ENCODE results near the gene VWF. TPM values are rescaled to one million over a fixed set of nuclear protein-coding genes. Genes with fewer than 3 reads are reported as not detected.
"Not testable (repeated sequence)": the region's sequence is repeated elsewhere in the genome, so short reads cannot be mapped to it uniquely, and the experiment has no call there.

VWF gene
- total and polyA plus RNA-seq, 2 donors (not counting 1 experiment from before 2014, with no cell fraction given), result not detected

GRCh38 chr12:6018265-6018664 is 106.2 kb downstream of the VWF start:
- H3K27me3 ChIP-seq (replicated peaks in 1 of 4; ENCODE audit: control extremely low read depth in 1 of 4, control insufficient read depth in 3 of 4, insufficient read depth in 4 of 4, low read length in 3 of 4), result no peaks in the 10 kb centered on the region
- intact Hi-C loops (cut with micrococcal nuclease), result no loop called here
- no peaks in the 10 kb centered on the region for H4K20me1 ChIP-seq (ENCODE audit: control insufficient read depth, insufficient read depth, low read length, poor library complexity, severe bottlenecking)
- ChIA-PET CTCF (no interaction called here), POLR2A (no interaction called here)
- no peak overlapping the region for H3K4me3 Mint-ChIP-seq
- H3K36me3 ChIP-seq (replicated peaks in 1 of 2; ENCODE audit: control extremely low read depth in 1 of 2, control insufficient read depth in 1 of 2, extremely low read depth in 1 of 2, insufficient read depth in 2 of 2, low read length in 1 of 2), result no peaks in the 10 kb centered on the region
- no peak overlapping the region for H3K27ac ChIP-seq (ENCODE audit: low read length in 2 of 2)
- TF ChIP-seq, protein P1, sequence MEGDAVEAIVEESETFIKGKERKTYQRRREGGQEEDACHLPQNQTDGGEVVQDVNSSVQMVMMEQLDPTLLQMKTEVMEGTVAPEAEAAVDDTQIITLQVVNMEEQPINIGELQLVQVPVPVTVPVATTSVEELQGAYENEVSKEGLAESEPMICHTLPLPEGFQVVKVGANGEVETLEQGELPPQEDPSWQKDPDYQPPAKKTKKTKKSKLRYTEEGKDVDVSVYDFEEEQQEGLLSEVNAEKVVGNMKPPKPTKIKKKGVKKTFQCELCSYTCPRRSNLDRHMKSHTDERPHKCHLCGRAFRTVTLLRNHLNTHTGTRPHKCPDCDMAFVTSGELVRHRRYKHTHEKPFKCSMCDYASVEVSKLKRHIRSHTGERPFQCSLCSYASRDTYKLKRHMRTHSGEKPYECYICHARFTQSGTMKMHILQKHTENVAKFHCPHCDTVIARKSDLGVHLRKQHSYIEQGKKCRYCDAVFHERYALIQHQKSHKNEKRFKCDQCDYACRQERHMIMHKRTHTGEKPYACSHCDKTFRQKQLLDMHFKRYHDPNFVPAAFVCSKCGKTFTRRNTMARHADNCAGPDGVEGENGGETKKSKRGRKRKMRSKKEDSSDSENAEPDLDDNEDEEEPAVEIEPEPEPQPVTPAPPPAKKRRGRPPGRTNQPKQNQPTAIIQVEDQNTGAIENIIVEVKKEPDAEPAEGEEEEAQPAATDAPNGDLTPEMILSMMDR (IDR thresholded peaks at IDR 0.05), result no peak
- TF ChIP-seq EZH2 (IDR thresholded peaks at IDR 0.05; ENCODE audit: borderline replicate concordance, insufficient read depth, low read depth, low read length, poor library complexity, severe bottlenecking), result no peak
- H2AFZ ChIP-seq (ENCODE audit: insufficient read depth, low read depth, low read length, poor library complexity, severe bottlenecking), result no peak overlapping the region
- H3K9me3 ChIP-seq (ENCODE audit: control extremely low read depth in 1 of 3, control insufficient read depth in 2 of 3, insufficient read depth in 1 of 3, low read length in 2 of 3), result no peaks in the 10 kb centered on the region
- H3K4me1 ChIP-seq (ENCODE audit: control insufficient read depth in 2 of 2, insufficient read depth in 2 of 2, low read length in 2 of 2), result no peaks in the 10 kb centered on the region
- DNase-seq, result no peak
- H3K79me2 ChIP-seq (ENCODE audit: control insufficient read depth, insufficient read depth, low read length), result no peaks in the 10 kb centered on the region
- no peak overlapping the region for H3K9ac ChIP-seq (ENCODE audit: low read length)
- H3K4me3 ChIP-seq (ENCODE audit: control extremely low read depth in 1 of 5, extremely low read depth in 1 of 5, insufficient read depth in 1 of 5, low read depth in 2 of 5, low read length in 4 of 5), result no peak overlapping the region
- 93% methylated on average over 9 of the region's 10 CpGs for WGBS (ENCODE audit: insufficient coverage)
- H3K4me1 Mint-ChIP-seq, result no peaks in the 10 kb centered on the region
- no peaks in the 10 kb centered on the region for H3K9me3 Mint-ChIP-seq (ENCODE audit: insufficient read depth)
- no peak for ATAC-seq (ENCODE audit: low read depth)
- H3K4me2 ChIP-seq (replicated peaks; ENCODE audit: low read depth, low read length, poor library complexity, severe bottlenecking), result no peak overlapping the region
- H3K27me3 Mint-ChIP-seq, result peaks cover 9% of the 10 kb centered on the region
- no peak overlapping the region for H3K27ac Mint-ChIP-seq

DNA sequence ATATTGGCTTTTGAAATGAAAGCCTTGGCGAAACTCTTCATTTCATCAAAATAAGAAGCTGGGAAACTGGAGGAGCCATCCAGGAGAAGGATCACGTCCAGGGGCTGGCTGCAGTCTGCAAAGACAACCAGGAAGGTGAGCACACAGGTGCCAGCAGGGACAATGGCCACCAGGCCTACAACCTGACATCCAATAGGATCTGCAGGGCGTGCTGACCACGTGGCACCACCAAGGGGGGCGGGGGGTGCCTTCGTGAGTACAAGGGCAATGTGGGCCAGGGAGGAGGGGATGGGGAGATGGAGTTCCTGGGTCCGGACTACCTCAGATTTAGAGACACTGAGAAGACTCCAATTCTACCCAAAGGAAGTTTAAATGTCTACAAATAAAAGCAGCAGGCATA is 107.7 kb downstream of the VWF start:
- H3K27me3 ChIP-seq (replicated peaks in 1 of 4; ENCODE audit: control extremely low read depth in 1 of 4, control insufficient read depth in 3 of 4, insufficient read depth in 4 of 4, low read length in 3 of 4), result no peaks in the 10 kb centered on the region
- DNase-seq (no peak), ATAC-seq (ENCODE audit: low read depth) (no peak)
- H3K27ac Mint-ChIP-seq, result no peak overlapping the region
- no peaks in the 10 kb centered on the region for H3K9me3 Mint-ChIP-seq (ENCODE audit: insufficient read depth)
- no peak overlapping the region for H3K4me3 ChIP-seq (ENCODE audit: control extremely low read depth in 1 of 5, extremely low read depth in 1 of 5, insufficient read depth in 1 of 5, low read depth in 2 of 5, low read length in 4 of 5)
- no peak overlapping the region for H3K27ac ChIP-seq (ENCODE audit: low read length in 2 of 2)
- 91% methylated on average over 2 of the region's 7 CpGs for WGBS (ENCODE audit: insufficient coverage)
- POLR2A ChIA-PET, result no interaction called here
- no peak overlapping the region for H3K4me2 ChIP-seq (replicated peaks; ENCODE audit: low read depth, low read length, poor library complexity, severe bottlenecking)
- TF ChIP-seq, protein P1 (IDR thresholded peaks at IDR 0.05), result no peak
- no peak overlapping the region for H3K4me3 Mint-ChIP-seq
- H4K20me1 ChIP-seq (ENCODE audit: control insufficient read depth, insufficient read depth, low read length, poor library complexity, severe bottlenecking), result no peaks in the 10 kb centered on the region
- peaks cover 6% of the 10 kb centered on the region for H3K27me3 Mint-ChIP-seq
- H3K4me1 ChIP-seq (ENCODE audit: control insufficient read depth in 2 of 2, insufficient read depth in 2 of 2, low read length in 2 of 2), result no peaks in the 10 kb centered on the region
- no peaks in the 10 kb centered on the region for H3K9me3 ChIP-seq (ENCODE audit: control extremely low read depth in 1 of 3, control insufficient read depth in 2 of 3, insufficient read depth in 1 of 3, low read length in 2 of 3)
- no peaks in the 10 kb centered on the region for H3K79me2 ChIP-seq (ENCODE audit: control insufficient read depth, insufficient read depth, low read length)
- H3K4me1 Mint-ChIP-seq, result no peaks in the 10 kb centered on the region
- intact Hi-C loops (cut with micrococcal nuclease), result no loop called here
- CTCF ChIA-PET, result no interaction called here
- H3K9ac ChIP-seq (ENCODE audit: low read length), result no peak overlapping the region
- H2AFZ ChIP-seq (ENCODE audit: insufficient read depth, low read depth, low read length, poor library complexity, severe bottlenecking), result no peak overlapping the region
- no peaks in the 10 kb centered on the region for H3K36me3 ChIP-seq (replicated peaks in 1 of 2; ENCODE audit: control extremely low read depth in 1 of 2, control insufficient read depth in 1 of 2, extremely low read depth in 1 of 2, insufficient read depth in 2 of 2, low read length in 1 of 2)

GRCh38 chr12:6016004-6016403 is 108.5 kb downstream of the VWF start:
- POLR2A ChIA-PET; H3K4me3 ChIP-seq (ENCODE audit: control extremely low read depth in 1 of 5, extremely low read depth in 1 of 5, insufficient read depth in 1 of 5, low read depth in 2 of 5, low read length in 4 of 5); H3K27ac Mint-ChIP-seq; DNase-seq; H3K4me1 ChIP-seq (ENCODE audit: control insufficient read depth in 2 of 2, insufficient read depth in 2 of 2, low read length in 2 of 2); H3K4me3 Mint-ChIP-seq; H3K27me3 ChIP-seq (replicated peaks in 1 of 4; ENCODE audit: control extremely low read depth in 1 of 4, control insufficient read depth in 3 of 4, insufficient read depth in 4 of 4, low read length in 3 of 4); intact Hi-C loops (cut with micrococcal nuclease); ATAC-seq (ENCODE audit: low read depth); H3K27ac ChIP-seq (ENCODE audit: low read length in 2 of 2); H3K4me1 Mint-ChIP-seq; H3K9me3 Mint-ChIP-seq (ENCODE audit: insufficient read depth); CTCF ChIA-PET; H4K20me1 ChIP-seq (ENCODE audit: control insufficient read depth, insufficient read depth, low read length, poor library complexity, severe bottlenecking); H3K36me3 ChIP-seq (replicated peaks in 1 of 2; ENCODE audit: control extremely low read depth in 1 of 2, control insufficient read depth in 1 of 2, extremely low read depth in 1 of 2, insufficient read depth in 2 of 2, low read length in 1 of 2); H3K9ac ChIP-seq (ENCODE audit: low read length); H2AFZ ChIP-seq (ENCODE audit: insufficient read depth, low read depth, low read length, poor library complexity, severe bottlenecking); H3K27me3 Mint-ChIP-seq; H3K9me3 ChIP-seq (ENCODE audit: control extremely low read depth in 1 of 3, control insufficient read depth in 2 of 3, insufficient read depth in 1 of 3, low read length in 2 of 3); H3K79me2 ChIP-seq (ENCODE audit: control insufficient read depth, insufficient read depth, low read length); H3K4me2 ChIP-seq (replicated peaks; ENCODE audit: low read depth, low read length, poor library complexity, severe bottlenecking): not testable (repeated sequence)
- WGBS (ENCODE audit: insufficient coverage), result 94% methylated on average over 9 of the region's 12 CpGs
